H9 (cell line): ENCODE results near the gene SLC16A2. TPM values are rescaled to one million over a fixed set of nuclear protein-coding genes. Genes with fewer than 3 reads are reported as not detected.

Source experiments
- DNase-seq: peaks from one replicate; pipeline ENCODE4 v3.0.0-alpha.2; 2017
- H2AFZ ChIP-seq: one replicate; pipeline ENCODE4 v1.6.1; 2013; ENCODE audit warnings: mild to moderate bottlenecking, low read length, control low read depth, moderate library complexity
- H2AK5ac ChIP-seq: 2 replicates; pipeline ENCODE4 v1.6.1; 2013; ENCODE audit warnings: low read length, control low read depth, mixed read lengths; ENCODE audit not compliant: insufficient read length
- H2BK120ac ChIP-seq: one replicate; pipeline ENCODE4 v1.6.1; 2013; ENCODE audit warnings: low read depth, mild to moderate bottlenecking, low read length, control low read depth, inconsistent platforms; ENCODE audit not compliant: poor library complexity, severe bottlenecking
- H2BK12ac ChIP-seq: 2 replicates; pipeline ENCODE4 v1.6.1; 2013; ENCODE audit warnings: low read length, control low read depth, mixed read lengths, low read depth; ENCODE audit not compliant: insufficient read length
- H2BK15ac ChIP-seq: 2 replicates; pipeline ENCODE4 v1.6.1; 2013; ENCODE audit warnings: low read depth, low read length, control low read depth
- H2BK20ac ChIP-seq: one replicate; pipeline ENCODE4 v1.6.1; 2013; ENCODE audit warnings: low read depth, mild to moderate bottlenecking, low read length, control low read depth, inconsistent platforms; ENCODE audit not compliant: poor library complexity, severe bottlenecking
- H2BK5ac ChIP-seq: 2 replicates; pipeline ENCODE4 v1.6.1; 2013; ENCODE audit warnings: low read length, control low read depth, mixed read lengths; ENCODE audit not compliant: insufficient read length
- H3K14ac ChIP-seq: 2 replicates; pipeline ENCODE4 v1.6.1; 2013; ENCODE audit warnings: low read length, control low read depth; ENCODE audit not compliant: insufficient read depth
- H3K18ac ChIP-seq: 2 replicates; pipeline ENCODE4 v1.6.1; 2013; ENCODE audit warnings: low read depth, mild to moderate bottlenecking, mixed read lengths, low read length, control low read depth; ENCODE audit not compliant: insufficient read length
- H3K23ac ChIP-seq: 2 replicates; pipeline ENCODE4 v1.6.1; 2013; ENCODE audit warnings: low read length, control low read depth, mixed read lengths, low read depth; ENCODE audit not compliant: insufficient read length
- H3K23me2 ChIP-seq: 2 replicates; pipeline ENCODE4 v1.6.1; 2013; ENCODE audit warnings: low read depth, mild to moderate bottlenecking, mixed read lengths, low read length, control low read depth; ENCODE audit not compliant: insufficient read length, poor library complexity, severe bottlenecking
- H3K27ac ChIP-seq: 2 replicates; pipeline ENCODE4 v1.5.1; 2013; ENCODE audit warnings: low read length, control low read depth, mixed read lengths, low read depth; ENCODE audit not compliant: insufficient read length
- H3K27me3 ChIP-seq: 2 replicates; pipeline ENCODE4 v1.6.1; 2013; ENCODE audit warnings: low read length, control low read depth, inconsistent platforms; ENCODE audit not compliant: insufficient read depth
- H3K4ac ChIP-seq: 2 replicates; pipeline ENCODE4 v1.6.1; 2013; ENCODE audit warnings: low read depth, mild to moderate bottlenecking, control low read depth, inconsistent platforms, low read length, moderate library complexity
- H3K4me1 ChIP-seq: 2 replicates; pipeline ENCODE4 v1.6.1; 2013; ENCODE audit warnings: low read length, control low read depth, inconsistent platforms; ENCODE audit not compliant: insufficient read depth
- H3K4me2 ChIP-seq: 2 replicates; pipeline ENCODE4 v1.6.1; 2013; ENCODE audit warnings: low read length, control low read depth, mixed read lengths; ENCODE audit not compliant: insufficient read length, insufficient read depth
- H3K56ac ChIP-seq: 2 replicates; pipeline ENCODE4 v1.6.1; 2013; ENCODE audit warnings: low read depth, mild to moderate bottlenecking, mixed read lengths, low read length, control low read depth; ENCODE audit not compliant: insufficient read length
- H3K79me1 ChIP-seq: 2 replicates; pipeline ENCODE4 v1.6.1; 2013; ENCODE audit warnings: low read depth, mild to moderate bottlenecking, moderate library complexity, low read length, control low read depth, inconsistent platforms; ENCODE audit not compliant: insufficient read depth, poor library complexity, severe bottlenecking
- H3K79me2 ChIP-seq: 2 replicates; pipeline ENCODE4 v1.6.1; 2013; ENCODE audit warnings: low read length, control low read depth, inconsistent platforms; ENCODE audit not compliant: insufficient read depth
- H3K9ac ChIP-seq: 2 replicates; pipeline ENCODE4 v1.6.1; 2013; ENCODE audit warnings: low read length, control low read depth, mixed read lengths; ENCODE audit not compliant: insufficient read length; ENCODE audit errors: extremely low read depth
- H3K9me3 ChIP-seq: one replicate; pipeline ENCODE4 v1.6.1; 2013; ENCODE audit warnings: low read depth, low read length, inconsistent platforms; ENCODE audit not compliant: control insufficient read depth
- H3T11ph ChIP-seq: one replicate; pipeline ENCODE4 v1.6.1; 2013; ENCODE audit warnings: mild to moderate bottlenecking, low read length, control low read depth, inconsistent platforms
- H4K20me1 ChIP-seq: one replicate; pipeline ENCODE4 v1.6.1; 2013; ENCODE audit not compliant: control insufficient read depth, insufficient read length, insufficient read depth
- H4K5ac ChIP-seq: 2 replicates; pipeline ENCODE4 v1.6.1; 2013; ENCODE audit warnings: low read depth, mild to moderate bottlenecking, mixed read lengths, low read length, control low read depth; ENCODE audit not compliant: insufficient read length
- H4K8ac ChIP-seq: replicated peaks from 2 replicates; pipeline ENCODE4 v1.6.1; 2013; ENCODE audit warnings: low read length, control low read depth, mixed read lengths, low read depth; ENCODE audit not compliant: insufficient read length
- H4K91ac ChIP-seq: 2 replicates; pipeline ENCODE4 v1.6.1; 2013; ENCODE audit warnings: low read depth, mild to moderate bottlenecking, moderate library complexity, mixed read lengths, low read length, control low read depth; ENCODE audit not compliant: insufficient read length
- H3K27ac Mint-ChIP-seq, 3 experiments: 2 replicates in 2 of 3; 3 replicates in 1 of 3; pipeline ENCODE4 v1.8.0; 2020 to 2021; ENCODE audit warnings: mixed read lengths in 3 of 3, mild to moderate bottlenecking in 1 of 3, moderate library complexity in 1 of 3
- H3K27me3 Mint-ChIP-seq: 2 replicates; pipeline ENCODE4 v1.8.0; 2021; ENCODE audit warnings: low read depth, mild to moderate bottlenecking, moderate library complexity, mixed read lengths
- H3K36me3 Mint-ChIP-seq, 3 experiments: 2 replicates in 2 of 3; 3 replicates in 1 of 3; pipeline ENCODE4 v1.8.0; 2020 to 2021; ENCODE audit warnings: low read depth in 3 of 3, mixed read lengths in 3 of 3; ENCODE audit not compliant: insufficient read depth in 1 of 3
- H3K4me1 Mint-ChIP-seq, 2 experiments: 2 replicates each; pipeline ENCODE4 v1.8.0; 2020; ENCODE audit warnings: mixed read lengths in 2 of 2
- H3K4me3 Mint-ChIP-seq, 2 experiments: 2 replicates in 1 of 2; 3 replicates in 1 of 2; pipeline ENCODE4 v1.8.0; 2020 to 2021; ENCODE audit warnings: mild to moderate bottlenecking in 2 of 2, mixed read lengths in 2 of 2, moderate library complexity in 1 of 2
- H3K9me3 Mint-ChIP-seq, 2 experiments: 2 replicates in 1 of 2; 3 replicates in 1 of 2; pipeline ENCODE4 v1.8.0; 2020; ENCODE audit warnings: mild to moderate bottlenecking in 2 of 2, mixed read lengths in 2 of 2, moderate library complexity in 1 of 2
- WGBS: extraction: QIAGEN DNeasy Blood & Tissue Kit; methylation state at CpG from one replicate; pipeline ENCODE4 v1.1.7; 2013; ENCODE audit warnings: missing lambda C conversion rate, low lambda C conversion rate, mixed read lengths; ENCODE audit not compliant: insufficient read length; ENCODE audit errors: extremely low coverage; 5-methylcytosine and 5-hydroxymethylcytosine counted together
- total RNA-seq: library from RNA; stranded (reverse); gene quantifications from 2 replicates; pipeline ENCODE4 v1.2.1, GENCODE V29; 2021
- TF ChIP-seq, protein P1 (sequence below): fragments of 200-600 bp; sonication (generic); conservative IDR thresholded peaks from 3 replicates; pipeline ENCODE4 v1.8.0; 2021; ENCODE audit warnings: antibody characterized with exemption, mild to moderate bottlenecking

SLC16A2 gene
- total RNA-seq, 1 experiment from 2014 or later = 17.1 TPM

DNA sequence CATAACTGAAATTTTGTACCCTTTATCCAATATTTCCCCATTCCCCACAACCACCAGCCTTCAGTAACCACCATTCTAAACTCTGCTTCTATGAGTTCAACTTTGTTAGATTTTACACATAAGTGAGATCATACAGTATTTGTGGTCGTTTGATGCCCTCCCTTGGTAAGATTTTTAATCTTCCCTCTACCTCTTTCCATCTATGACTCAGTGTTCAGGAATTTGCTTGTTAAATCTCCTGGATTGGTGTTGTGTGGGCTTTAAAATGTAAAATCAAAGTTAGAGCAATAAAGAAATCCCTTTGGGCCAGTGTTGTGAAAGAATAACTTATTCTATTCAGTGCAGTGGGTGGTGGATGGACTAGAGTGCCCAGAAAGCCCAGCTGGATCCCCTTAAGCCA is 37.4 kb downstream of the SLC16A2 start:
- H2BK15ac ChIP-seq = no peak overlapping the region
- Mint-ChIP-seq H3K4me1 (peaks cover 14 to 16% of the 10 kb centered on the region in 2 experiments), H3K27ac (no peak overlapping the region), H3K4me3 (no peak overlapping the region), H3K36me3 (peaks cover 2 to 9% (median 8%) of the 10 kb centered on the region in 3 experiments; a peak in 5 of 7 replicates), H3K9me3 (peaks cover 18 to 46% of the 10 kb centered on the region in 2 experiments), H3K27me3 (peaks cover 3% of the 10 kb centered on the region)
- no peak overlapping the region for H3K56ac ChIP-seq
- H3K4me2 ChIP-seq = no peak overlapping the region
- no peaks in the 10 kb centered on the region; the same call in 1 of the 2 replicates for H3K4me1 ChIP-seq
- no peaks in the 10 kb centered on the region for H3K79me2 ChIP-seq
- H2AFZ ChIP-seq = no peak overlapping the region
- no peaks in the 10 kb centered on the region for H4K20me1 ChIP-seq
- H3K14ac ChIP-seq = no peak overlapping the region
- H3K9me3 ChIP-seq = no peaks in the 10 kb centered on the region
- no peak overlapping the region for H3K27ac ChIP-seq
- no peak overlapping the region for H4K5ac ChIP-seq
- H4K91ac ChIP-seq = no peak overlapping the region
- H2AK5ac ChIP-seq = no peak overlapping the region
- no peak overlapping the region for H3K9ac ChIP-seq
- no peak overlapping the region for H2BK5ac ChIP-seq
- no peak overlapping the region for H2BK12ac ChIP-seq
- no peak overlapping the region for H2BK20ac ChIP-seq
- H2BK120ac ChIP-seq = no peak overlapping the region
- DNase-seq = no peak
- TF ChIP-seq, protein P1, sequence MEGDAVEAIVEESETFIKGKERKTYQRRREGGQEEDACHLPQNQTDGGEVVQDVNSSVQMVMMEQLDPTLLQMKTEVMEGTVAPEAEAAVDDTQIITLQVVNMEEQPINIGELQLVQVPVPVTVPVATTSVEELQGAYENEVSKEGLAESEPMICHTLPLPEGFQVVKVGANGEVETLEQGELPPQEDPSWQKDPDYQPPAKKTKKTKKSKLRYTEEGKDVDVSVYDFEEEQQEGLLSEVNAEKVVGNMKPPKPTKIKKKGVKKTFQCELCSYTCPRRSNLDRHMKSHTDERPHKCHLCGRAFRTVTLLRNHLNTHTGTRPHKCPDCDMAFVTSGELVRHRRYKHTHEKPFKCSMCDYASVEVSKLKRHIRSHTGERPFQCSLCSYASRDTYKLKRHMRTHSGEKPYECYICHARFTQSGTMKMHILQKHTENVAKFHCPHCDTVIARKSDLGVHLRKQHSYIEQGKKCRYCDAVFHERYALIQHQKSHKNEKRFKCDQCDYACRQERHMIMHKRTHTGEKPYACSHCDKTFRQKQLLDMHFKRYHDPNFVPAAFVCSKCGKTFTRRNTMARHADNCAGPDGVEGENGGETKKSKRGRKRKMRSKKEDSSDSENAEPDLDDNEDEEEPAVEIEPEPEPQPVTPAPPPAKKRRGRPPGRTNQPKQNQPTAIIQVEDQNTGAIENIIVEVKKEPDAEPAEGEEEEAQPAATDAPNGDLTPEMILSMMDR = no peak
- H4K8ac ChIP-seq = no peak overlapping the region
- no peak overlapping the region for H3T11ph ChIP-seq
- no CpG with 5 or more reads among the region's 1 CpG for WGBS
- H3K18ac ChIP-seq = no peak overlapping the region
- no peaks in the 10 kb centered on the region for H3K27me3 ChIP-seq
- H3K23me2 ChIP-seq = no peaks in the 10 kb centered on the region
- no peak overlapping the region for H3K23ac ChIP-seq
- H3K4ac ChIP-seq = no peak overlapping the region
- no peaks in the 10 kb centered on the region for H3K79me1 ChIP-seq
